ENCODE results near the gene SP3.

The SP3 gene

DNA sequence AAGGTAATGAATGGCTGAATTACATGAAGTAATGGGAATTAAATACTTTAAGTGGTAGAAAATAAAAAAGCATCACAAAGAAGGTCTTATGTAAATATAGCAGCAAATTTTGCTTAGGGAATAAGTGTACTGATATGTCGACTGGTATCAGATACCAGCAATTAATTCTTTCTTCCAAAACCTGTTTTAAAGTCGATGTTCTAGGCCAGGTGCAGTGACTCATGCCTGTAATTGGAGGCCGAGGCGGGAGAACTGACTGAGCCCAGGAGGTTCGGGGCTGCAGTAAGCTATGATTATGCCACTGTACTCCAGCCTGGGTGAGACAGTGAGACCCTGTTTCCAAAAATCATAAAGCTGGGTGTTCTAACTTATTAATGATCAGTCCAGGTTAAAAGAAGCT is 30.3 kb downstream of the SP3 start:
- no peak overlapping the region for H3K4me3 ChIP-seq (ENCODE audit: control insufficient read depth, low read depth, low read length)
- DNase-seq (ENCODE audit: low read depth), result no peak
- TF ChIP-seq, protein P1, sequence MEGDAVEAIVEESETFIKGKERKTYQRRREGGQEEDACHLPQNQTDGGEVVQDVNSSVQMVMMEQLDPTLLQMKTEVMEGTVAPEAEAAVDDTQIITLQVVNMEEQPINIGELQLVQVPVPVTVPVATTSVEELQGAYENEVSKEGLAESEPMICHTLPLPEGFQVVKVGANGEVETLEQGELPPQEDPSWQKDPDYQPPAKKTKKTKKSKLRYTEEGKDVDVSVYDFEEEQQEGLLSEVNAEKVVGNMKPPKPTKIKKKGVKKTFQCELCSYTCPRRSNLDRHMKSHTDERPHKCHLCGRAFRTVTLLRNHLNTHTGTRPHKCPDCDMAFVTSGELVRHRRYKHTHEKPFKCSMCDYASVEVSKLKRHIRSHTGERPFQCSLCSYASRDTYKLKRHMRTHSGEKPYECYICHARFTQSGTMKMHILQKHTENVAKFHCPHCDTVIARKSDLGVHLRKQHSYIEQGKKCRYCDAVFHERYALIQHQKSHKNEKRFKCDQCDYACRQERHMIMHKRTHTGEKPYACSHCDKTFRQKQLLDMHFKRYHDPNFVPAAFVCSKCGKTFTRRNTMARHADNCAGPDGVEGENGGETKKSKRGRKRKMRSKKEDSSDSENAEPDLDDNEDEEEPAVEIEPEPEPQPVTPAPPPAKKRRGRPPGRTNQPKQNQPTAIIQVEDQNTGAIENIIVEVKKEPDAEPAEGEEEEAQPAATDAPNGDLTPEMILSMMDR (IDR thresholded peaks at IDR 0.05; ENCODE audit: control insufficient read depth, insufficient read depth, low read depth, low read length, missing control alignments), result no peak

DNA sequence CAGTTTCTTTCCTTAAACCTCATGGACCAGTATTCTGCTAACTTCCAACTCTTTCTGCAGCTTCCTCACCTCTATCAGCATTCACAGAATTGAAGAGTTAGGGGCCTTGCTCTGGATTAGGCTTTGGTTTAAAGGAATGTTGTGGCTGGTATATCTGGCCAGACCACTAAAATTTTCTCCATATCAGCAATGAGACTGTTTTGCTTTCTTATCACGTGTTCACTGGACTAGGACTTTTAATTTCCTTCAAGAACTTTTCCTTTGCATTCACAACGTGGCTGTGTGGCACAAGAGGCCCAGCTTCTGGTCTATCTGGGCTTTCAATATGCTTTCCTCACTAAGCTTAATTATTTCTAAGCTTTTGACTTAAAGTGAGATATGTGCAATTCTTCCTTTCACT is 33.4 kb downstream of the SP3 start:
- DNase-seq (ENCODE audit: low read depth), result no peak
- no peak overlapping the region for H3K4me3 ChIP-seq (ENCODE audit: control insufficient read depth, low read depth, low read length)
- TF ChIP-seq, protein P1 (IDR thresholded peaks at IDR 0.05; ENCODE audit: control insufficient read depth, insufficient read depth, low read depth, low read length, missing control alignments), result no peak

DNA sequence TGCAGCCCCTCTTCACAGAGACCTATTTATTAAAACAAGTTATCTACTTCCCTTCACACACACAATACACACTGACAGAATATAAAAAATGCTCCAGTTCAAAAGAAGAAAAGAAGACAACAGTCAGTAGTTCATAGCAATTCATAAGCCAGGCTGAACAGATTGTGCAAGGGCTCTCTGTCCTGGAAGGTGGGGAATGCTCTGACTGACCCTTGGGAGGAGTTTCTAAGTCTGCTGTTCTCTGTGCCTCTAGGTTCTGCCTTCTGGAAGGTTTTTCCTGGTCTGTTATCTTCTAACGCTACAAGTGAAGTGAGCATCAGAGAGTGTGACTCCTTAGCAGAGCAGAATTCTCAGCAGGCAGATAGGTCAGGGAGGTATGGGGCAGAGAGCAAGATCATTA is 35.7 kb downstream of the SP3 start:
- no peak for DNase-seq (ENCODE audit: low read depth)
- TF ChIP-seq, protein P1 (IDR thresholded peaks at IDR 0.05; ENCODE audit: control insufficient read depth, insufficient read depth, low read depth, low read length, missing control alignments), result no peak
- H3K4me3 ChIP-seq (ENCODE audit: control insufficient read depth, low read depth, low read length), result no peak overlapping the region

GRCh38 chr2:173926875-173927274 is 38.3 kb downstream of the SP3 start:
- TF ChIP-seq, protein P1 (IDR thresholded peaks at IDR 0.05; ENCODE audit: control insufficient read depth, insufficient read depth, low read depth, low read length, missing control alignments), result no peak
- DNase-seq (ENCODE audit: low read depth), result no peak

GRCh38 chr2:173924285-173924684 is 40.9 kb downstream of the SP3 start:
- no peak overlapping the region for H3K4me3 ChIP-seq (ENCODE audit: control insufficient read depth, low read depth, low read length)
- TF ChIP-seq, protein P1 (IDR thresholded peaks at IDR 0.05; ENCODE audit: control insufficient read depth, insufficient read depth, low read depth, low read length, missing control alignments), result no peak
- no peak for DNase-seq (ENCODE audit: low read depth)

More at GRCh38 chr2:173926875-173927274, 38.3 kb downstream of the SP3 start:
- H3K4me3 ChIP-seq (ENCODE audit: control insufficient read depth, low read depth, low read length), result no peak overlapping the region

DNA sequence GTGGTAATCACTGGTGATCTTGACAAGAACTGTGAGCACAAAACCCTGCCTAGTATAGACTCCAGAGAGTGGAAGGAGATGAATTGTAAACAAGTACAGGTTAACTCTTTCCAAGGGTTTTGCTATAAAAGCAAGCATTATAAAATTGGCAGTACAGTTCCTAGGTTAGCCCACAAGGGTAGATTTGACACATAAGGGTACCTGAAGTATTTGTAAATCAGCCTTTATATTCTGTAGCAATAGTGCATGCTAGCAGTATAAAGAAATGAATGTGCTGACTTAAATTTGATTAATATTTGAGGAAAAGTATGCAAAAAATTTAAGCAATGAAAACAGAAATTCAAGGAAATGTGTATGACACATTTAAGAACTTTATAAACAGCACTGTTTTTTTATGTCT is 42.4 kb downstream of the SP3 start:
- TF ChIP-seq, protein P1 (IDR thresholded peaks at IDR 0.05; ENCODE audit: control insufficient read depth, insufficient read depth, low read depth, low read length, missing control alignments), result no peak
- H3K4me3 ChIP-seq (ENCODE audit: control insufficient read depth, low read depth, low read length), result no peak overlapping the region
- no peak for DNase-seq (ENCODE audit: low read depth)

DNA sequence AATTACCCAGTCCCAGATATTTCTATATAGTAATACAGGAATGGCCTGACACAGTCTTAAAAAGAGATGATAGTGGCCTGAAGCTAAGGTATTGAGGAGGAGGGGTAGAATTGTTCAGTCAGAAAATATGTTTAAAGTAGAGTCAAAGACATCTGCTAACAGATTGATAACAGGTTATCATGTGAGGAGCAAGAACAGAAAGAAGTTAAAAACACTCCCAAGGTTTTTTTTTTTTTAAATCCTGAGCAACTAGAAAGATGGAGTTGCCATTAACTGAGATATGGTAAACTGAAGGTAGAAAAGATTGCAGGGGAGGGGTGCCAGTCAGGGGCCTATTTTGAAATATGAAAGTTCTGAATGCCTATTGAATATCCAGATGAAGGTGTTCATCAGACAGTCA is 43.1 kb downstream of the SP3 start:
- no peak overlapping the region for H3K4me3 ChIP-seq (ENCODE audit: control insufficient read depth, low read depth, low read length)
- TF ChIP-seq, protein P1 (IDR thresholded peaks at IDR 0.05; ENCODE audit: control insufficient read depth, insufficient read depth, low read depth, low read length, missing control alignments), result no peak
- DNase-seq (ENCODE audit: low read depth), result no peak
